DND-41 (cell line): Measurements from ENCODE around the gene STT3B.

Source experiments
- ATAC-seq: fragments of 200-7000 bp; cut with Tn5 transposase; 3 replicates; pipeline ENCODE4 v1.9.1; 2021; ENCODE audit warnings: low read depth; ENCODE audit not compliant: insufficient read depth
- DNase-seq: peaks from one replicate; pipeline ENCODE4 v3.0.0-alpha.2; 2020
- H2AFZ ChIP-seq: 2 replicates; pipeline ENCODE4 v1.6.0; 2012; ENCODE audit warnings: low read depth, low read length
- H3K27ac ChIP-seq: 2 replicates; pipeline ENCODE4 v1.5.1; 2012; ENCODE audit warnings: low read length, inconsistent platforms
- H3K27me3 ChIP-seq: fragments of 200-600 bp; sonication (generic); 2 replicates; pipeline ENCODE4 v1.6.0; 2012; ENCODE audit warnings: low read length, mild to moderate bottlenecking, inconsistent platforms; ENCODE audit not compliant: insufficient read depth, poor library complexity
- H3K36me3 ChIP-seq: 2 replicates; pipeline ENCODE4 v1.5.1; 2012; ENCODE audit warnings: low read length, inconsistent platforms; ENCODE audit not compliant: insufficient read depth
- H3K4me1 ChIP-seq: 2 replicates; pipeline ENCODE4 v1.5.1; 2012; ENCODE audit warnings: mild to moderate bottlenecking, low read length; ENCODE audit not compliant: insufficient read depth
- H3K4me2 ChIP-seq: 2 replicates; pipeline ENCODE4 v1.6.0; 2012; ENCODE audit warnings: mild to moderate bottlenecking, moderate library complexity, low read length, inconsistent platforms; ENCODE audit not compliant: insufficient read depth
- H3K4me3 ChIP-seq, 2 experiments: fragments of 200-600 bp in 1 of 2; shearing (Covaris generic) in 1 of 2; 2 replicates each; pipeline ENCODE4 v1.5.1; 2012 to 2016; ENCODE audit warnings: inconsistent platforms in 2 of 2, low read length in 2 of 2, mild to moderate bottlenecking in 2 of 2, low read depth in 1 of 2, moderate library complexity in 1 of 2
- H3K79me2 ChIP-seq: 2 replicates; pipeline ENCODE4 v1.6.0; 2012; ENCODE audit warnings: low read length, inconsistent platforms; ENCODE audit not compliant: insufficient read depth
- H3K9ac ChIP-seq: 2 replicates; pipeline ENCODE4 v1.6.0; 2012; ENCODE audit warnings: low read depth, mild to moderate bottlenecking, inconsistent platforms, low read length, moderate library complexity
- H3K9me3 ChIP-seq: 2 replicates; pipeline ENCODE4 v1.5.1; 2012; ENCODE audit warnings: low read length, moderate library complexity, mild to moderate bottlenecking, inconsistent platforms; ENCODE audit not compliant: insufficient read depth, severe bottlenecking
- H4K20me1 ChIP-seq: 2 replicates; pipeline ENCODE4 v1.6.0; 2012; ENCODE audit warnings: low read length; ENCODE audit not compliant: insufficient read depth
- CTCF ChIP-seq: IDR thresholded peaks from 2 replicates; pipeline ENCODE4 v1.5.1; 2012; ENCODE audit warnings: borderline replicate concordance, low read length, moderate library complexity, mild to moderate bottlenecking; ENCODE audit not compliant: poor library complexity, severe bottlenecking; ENCODE audit errors: extremely low read depth
- EZH2 ChIP-seq: IDR thresholded peaks from 3 replicates; pipeline ENCODE4 v1.6.1; 2012; ENCODE audit warnings: borderline replicate concordance, low read depth, mild to moderate bottlenecking, moderate library complexity, low read length, inconsistent platforms; ENCODE audit not compliant: severe bottlenecking

STT3B gene

GRCh38 chr3:31550452-31551251 lies 17.9 kb downstream of the STT3B start:
- H3K27me3 ChIP-seq: no peaks in the 10 kb centered on the region
- no peak overlapping the region for H2AFZ ChIP-seq
- H3K9me3 ChIP-seq: no peaks in the 10 kb centered on the region
- H3K27ac ChIP-seq: 0 out of 2 replicates have a peak overlapping the region, but pooled peaks have one; percentile 3
- H3K4me1 ChIP-seq: peaks cover 47% of the 10 kb centered on the region
- TF ChIP-seq EZH2 (no peak), CTCF (peak; percentile 72)
- H3K9ac ChIP-seq: no peak overlapping the region
- peaks cover 92% of the 10 kb centered on the region for H4K20me1 ChIP-seq
- 0 out of 2 replicates have a peak, but pooled peaks cover 10% of the 10 kb centered on the region for H3K36me3 ChIP-seq
- H3K4me2 ChIP-seq: no peak overlapping the region
- ATAC-seq: peak; percentile 68
- no peak for DNase-seq
- H3K79me2 ChIP-seq: peaks cover 99% of the 10 kb centered on the region
- no peak overlapping the region for H3K4me3 ChIP-seq

GRCh38 chr3:31551646-31552045 lies 18.9 kb downstream of the STT3B start:
- ATAC-seq: no peak
- TF ChIP-seq CTCF (no peak), EZH2 (no peak)
- no peak for DNase-seq
- Histone ChIP-seq H3K9me3 (no peaks in the 10 kb centered on the region), H3K27me3 (no peaks in the 10 kb centered on the region), H2AFZ (no peak overlapping the region), H3K79me2 (peaks cover 99% of the 10 kb centered on the region), H3K27ac (peak overlapping the region; percentile 3; the same call in 1 of the 2 replicates), H3K36me3 (0 out of 2 replicates have a peak, but pooled peaks cover 10% of the 10 kb centered on the region), H3K4me1 (peaks cover 51% of the 10 kb centered on the region), H3K4me2 (no peak overlapping the region), H3K4me3 (no peak overlapping the region), H3K9ac (no peak overlapping the region), H4K20me1 (peaks cover 92% of the 10 kb centered on the region)

GRCh38 chr3:31552103-31552502 lies 19.4 kb downstream of the STT3B start:
- ATAC-seq (no peak), DNase-seq (no peak)
- no peaks in the 10 kb centered on the region for H3K27me3 ChIP-seq
- H3K79me2 ChIP-seq: peaks cover 99% of the 10 kb centered on the region
- H3K4me1 ChIP-seq: peaks cover 55% of the 10 kb centered on the region
- TF ChIP-seq CTCF: no peak
- no peak for TF ChIP-seq EZH2
- no peak overlapping the region for H3K9ac ChIP-seq
- no peak overlapping the region for H2AFZ ChIP-seq
- 0 out of 2 replicates have a peak, but pooled peaks cover 10% of the 10 kb centered on the region for H3K36me3 ChIP-seq
- no peak overlapping the region for H3K4me2 ChIP-seq
- H3K9me3 ChIP-seq: no peaks in the 10 kb centered on the region
- 0 out of 2 replicates have a peak overlapping the region, but pooled peaks have one; percentile 5 for H3K27ac ChIP-seq
- peaks cover 92% of the 10 kb centered on the region for H4K20me1 ChIP-seq
- H3K4me3 ChIP-seq: no peak overlapping the region
